Smooth muscle cell (in vitro differentiated cells): ENCODE data around the gene JUN. TPM values are rescaled to one million over a fixed set of nuclear protein-coding genes. Genes with fewer than 3 reads are reported as not detected.

Source experiments
- DNase-seq: peaks from one replicate; lab custom pipeline; 2025; ENCODE audit not compliant: unreplicated experiment; lab: John Stamatoyannopoulos, UW
- H2AFZ ChIP-seq: fragments of 200-600 bp; sonication (generic); 2 replicates; pipeline ENCODE4 v1.6.0; 2016; ENCODE audit warnings: antibody characterized with exemption, low read depth, mild to moderate bottlenecking
- H3F3A ChIP-seq: fragments of 200-600 bp; sonication (generic); 2 replicates; pipeline ENCODE4 v1.6.0; 2017; ENCODE audit warnings: antibody characterized with exemption, low read depth
- H3K27ac ChIP-seq: fragments of 200-600 bp; sonication (generic); 2 replicates; pipeline ENCODE4 v1.5.1; 2016; ENCODE audit warnings: low read depth, mild to moderate bottlenecking
- H3K27me3 ChIP-seq: fragments of 200-600 bp; sonication (generic); 2 replicates; pipeline ENCODE4 v1.6.1; 2016; ENCODE audit warnings: low read depth, mild to moderate bottlenecking
- H3K36me3 ChIP-seq: fragments of 200-600 bp; sonication (generic); 2 replicates; pipeline ENCODE4 v1.5.1; 2016; ENCODE audit warnings: low read depth
- H3K4me1 ChIP-seq: fragments of 200-600 bp; sonication (generic); 2 replicates; pipeline ENCODE4 v1.5.1; 2016; ENCODE audit warnings: low read depth
- H3K4me2 ChIP-seq: fragments of 200-600 bp; sonication (generic); 2 replicates; pipeline ENCODE4 v1.6.0; 2016; ENCODE audit warnings: mild to moderate bottlenecking
- H3K4me3 ChIP-seq: fragments of 200-600 bp; sonication (generic); 2 replicates; pipeline ENCODE4 v1.5.1; 2016; ENCODE audit warnings: mild to moderate bottlenecking
- H3K79me2 ChIP-seq: fragments of 200-600 bp; sonication (generic); 2 replicates; pipeline ENCODE4 v1.6.0; 2016; ENCODE audit warnings: low read depth, mild to moderate bottlenecking
- H3K9ac ChIP-seq: fragments of 200-600 bp; sonication (generic); 2 replicates; pipeline ENCODE4 v1.6.0; 2016; ENCODE audit warnings: low read depth
- H3K9me3 ChIP-seq: fragments of 200-600 bp; sonication (generic); replicated peaks from 2 replicates; pipeline ENCODE4 v1.5.1; 2016; ENCODE audit warnings: low read depth
- H4K20me1 ChIP-seq: fragments of 200-600 bp; sonication (generic); 2 replicates; pipeline ENCODE4 v1.6.0; 2016; ENCODE audit warnings: low read depth
- WGBS: methylation state at CpG from one replicate; pipeline ENCODE4 v1.1.7; 2016; ENCODE audit warnings: low lambda C conversion rate; 5-methylcytosine and 5-hydroxymethylcytosine counted together
- polyA plus RNA-seq: library from polyadenylated mRNA; unstranded; fragments of >200 nt; fragmentation: Nextera tagmentation; extraction: Ambion mirVana; gene quantifications from 2 replicates; pipeline ENCODE4 v1.2.1, GENCODE V29; 2016
- total RNA-seq: library from RNA; depleted of rRNA; stranded (reverse); fragments of >200 nt; gene quantifications from 2 replicates; pipeline ENCODE4 v1.2.3, GENCODE V29; 2014
- TF ChIP-seq, protein P1 (sequence below): fragments of 200-600 bp; sonication (generic); IDR thresholded peaks from 2 replicates; pipeline ENCODE4 v1.5.1; 2017; ENCODE audit warnings: borderline replicate concordance, mild to moderate bottlenecking, antibody characterized with exemption; ENCODE audit not compliant: insufficient read depth, poor library complexity, severe bottlenecking

The JUN gene
- total and polyA plus RNA-seq, 2 experiments from 2014 or later = 200 to 286 TPM

DNA sequence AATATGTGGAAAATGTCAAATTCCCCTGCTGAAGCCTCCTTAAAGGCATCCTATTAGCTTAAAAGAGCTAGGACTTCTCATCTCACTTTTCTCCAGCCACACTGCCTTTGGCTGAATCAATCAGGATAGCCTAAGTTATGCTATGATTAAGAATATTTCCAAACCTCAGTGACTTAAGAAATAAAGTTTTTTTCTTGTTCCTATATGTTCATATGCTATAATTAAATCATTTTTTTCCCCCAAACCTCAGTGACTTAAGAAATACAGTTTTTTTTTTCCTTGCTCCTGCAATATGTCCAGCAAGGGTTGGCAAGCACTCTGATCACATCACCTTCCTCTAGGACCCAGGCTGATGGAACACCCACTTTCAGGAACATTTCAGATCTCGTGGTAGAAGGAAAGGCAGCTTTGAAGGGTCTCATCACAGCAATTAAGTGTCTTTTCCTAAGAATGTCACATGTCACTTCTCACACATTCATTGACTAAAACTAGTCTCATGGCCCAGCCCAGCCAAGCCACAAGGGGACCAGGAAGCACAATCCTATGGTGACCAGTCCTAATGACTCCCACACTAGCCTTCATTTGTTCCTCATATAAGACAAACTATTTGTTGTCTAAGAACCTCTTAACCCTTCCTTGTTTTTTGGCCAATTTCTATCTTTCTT lies 6.3 kb upstream of the JUN start:
- Histone ChIP-seq H3K4me2 (no peak overlapping the region), H3K4me1 (no peaks in the 10 kb centered on the region), H3K4me3 (no peak overlapping the region), H3K36me3 (no peaks in the 10 kb centered on the region), H3K27me3 (no peaks in the 10 kb centered on the region), H2AFZ (no peak overlapping the region), H3K79me2 (no peaks in the 10 kb centered on the region), H3K9me3 (no peaks in the 10 kb centered on the region), H3K9ac (no peak overlapping the region), H4K20me1 (no peaks in the 10 kb centered on the region), H3K27ac (no peak overlapping the region), H3F3A (peaks cover 14% of the 10 kb centered on the region)
- 82% methylated on average over 1 of the region's 1 CpG for WGBS
- TF ChIP-seq, protein P1, sequence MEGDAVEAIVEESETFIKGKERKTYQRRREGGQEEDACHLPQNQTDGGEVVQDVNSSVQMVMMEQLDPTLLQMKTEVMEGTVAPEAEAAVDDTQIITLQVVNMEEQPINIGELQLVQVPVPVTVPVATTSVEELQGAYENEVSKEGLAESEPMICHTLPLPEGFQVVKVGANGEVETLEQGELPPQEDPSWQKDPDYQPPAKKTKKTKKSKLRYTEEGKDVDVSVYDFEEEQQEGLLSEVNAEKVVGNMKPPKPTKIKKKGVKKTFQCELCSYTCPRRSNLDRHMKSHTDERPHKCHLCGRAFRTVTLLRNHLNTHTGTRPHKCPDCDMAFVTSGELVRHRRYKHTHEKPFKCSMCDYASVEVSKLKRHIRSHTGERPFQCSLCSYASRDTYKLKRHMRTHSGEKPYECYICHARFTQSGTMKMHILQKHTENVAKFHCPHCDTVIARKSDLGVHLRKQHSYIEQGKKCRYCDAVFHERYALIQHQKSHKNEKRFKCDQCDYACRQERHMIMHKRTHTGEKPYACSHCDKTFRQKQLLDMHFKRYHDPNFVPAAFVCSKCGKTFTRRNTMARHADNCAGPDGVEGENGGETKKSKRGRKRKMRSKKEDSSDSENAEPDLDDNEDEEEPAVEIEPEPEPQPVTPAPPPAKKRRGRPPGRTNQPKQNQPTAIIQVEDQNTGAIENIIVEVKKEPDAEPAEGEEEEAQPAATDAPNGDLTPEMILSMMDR = no peak
- no peak for DNase-seq

DNA sequence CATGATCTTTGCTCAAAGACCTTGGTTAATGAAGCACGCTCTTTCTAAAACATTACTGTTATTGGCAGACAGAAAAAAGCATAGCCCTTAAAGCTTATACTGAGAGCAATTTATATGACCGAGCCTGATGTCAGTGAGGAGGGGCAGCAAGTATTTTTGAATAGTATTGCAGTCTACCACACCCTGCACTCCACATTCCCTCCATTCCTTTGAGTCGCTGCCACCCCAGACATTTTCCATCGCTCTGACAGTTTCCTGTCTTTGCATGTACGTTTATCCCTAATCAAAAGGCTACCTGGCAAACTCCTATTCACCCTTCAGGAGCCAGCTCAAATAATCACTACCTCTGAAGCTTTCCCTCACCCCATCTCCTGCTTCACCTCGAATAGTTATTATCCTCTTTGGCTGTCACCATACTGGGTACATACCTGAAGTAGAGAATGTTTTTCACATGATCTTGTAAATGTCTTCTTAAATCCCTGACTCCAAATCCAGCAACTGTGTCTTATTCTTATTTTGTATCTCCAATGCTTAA lies 5.5 kb upstream of the JUN start:
- H2AFZ ChIP-seq = no peak overlapping the region
- no peaks in the 10 kb centered on the region for H3K9me3 ChIP-seq
- TF ChIP-seq, protein P1 = no peak
- H3K27me3 ChIP-seq = no peaks in the 10 kb centered on the region
- H3K4me3 ChIP-seq = no peak overlapping the region
- 64% methylated on average over 6 of the region's 6 CpGs for WGBS
- H3K4me2 ChIP-seq = no peak overlapping the region
- no peak overlapping the region for H3K9ac ChIP-seq
- H3K4me1 ChIP-seq = no peaks in the 10 kb centered on the region
- no peak for DNase-seq
- no peaks in the 10 kb centered on the region for H3K36me3 ChIP-seq
- no peaks in the 10 kb centered on the region for H4K20me1 ChIP-seq
- H3K27ac ChIP-seq = no peak overlapping the region
- no peaks in the 10 kb centered on the region for H3K79me2 ChIP-seq
- peaks cover 14% of the 10 kb centered on the region for H3F3A ChIP-seq

DNA sequence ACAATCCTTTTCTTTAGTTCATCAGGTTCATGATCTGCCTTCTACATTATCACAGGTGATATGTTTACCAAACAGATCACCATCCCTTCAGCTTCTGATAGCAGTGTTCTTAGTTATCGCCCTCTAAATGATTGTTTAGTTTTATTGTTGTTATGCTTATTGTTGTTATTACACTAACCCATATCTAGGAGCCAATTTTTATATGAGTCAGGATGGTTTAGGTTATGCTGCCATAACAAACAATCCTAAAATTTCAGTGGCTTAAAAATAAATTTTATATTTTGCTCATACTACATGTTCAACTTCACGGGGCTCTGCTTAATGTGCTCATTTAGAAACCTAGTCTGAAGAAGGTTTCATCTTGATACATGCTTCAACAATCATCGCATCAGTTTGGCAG lies 4.4 kb upstream of the JUN start:
- Histone ChIP-seq H3K36me3 (no peaks in the 10 kb centered on the region), H3K9ac (no peak overlapping the region), H3K4me2 (no peak overlapping the region), H3K9me3 (no peaks in the 10 kb centered on the region), H3K4me1 (no peaks in the 10 kb centered on the region), H3K79me2 (peaks cover 4% of the 10 kb centered on the region), H3K27ac (no peak overlapping the region), H3K4me3 (no peak overlapping the region), H4K20me1 (peaks cover 5% of the 10 kb centered on the region), H2AFZ (no peak overlapping the region), H3F3A (peaks cover 15% of the 10 kb centered on the region), H3K27me3 (no peaks in the 10 kb centered on the region)
- DNase-seq = no peak
- TF ChIP-seq, protein P1 = no peak
- 98% methylated on average over 3 of the region's 3 CpGs for WGBS

DNA sequence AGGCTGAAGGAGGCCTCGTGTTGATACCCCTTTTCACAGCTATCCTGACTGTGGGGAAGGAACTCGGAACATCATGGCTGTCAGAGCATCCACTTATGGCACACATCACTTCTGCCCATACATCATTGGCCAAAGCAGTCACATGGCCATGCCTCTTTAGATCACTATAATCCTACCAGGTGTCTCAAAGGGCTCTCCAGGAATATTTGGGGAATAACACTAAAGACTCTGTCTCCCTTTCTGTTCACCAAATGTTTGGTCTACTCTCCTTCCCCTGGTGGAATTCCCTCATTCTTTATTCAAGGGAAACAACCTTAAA lies 3.0 kb upstream of the JUN start:
- WGBS = 88% methylated on average over 2 of the region's 2 CpGs
- no peak overlapping the region for H2AFZ ChIP-seq
- H3K27ac ChIP-seq = no peak overlapping the region

More for the DNA sequence above, 3.0 kb upstream of the JUN start:
- Histone ChIP-seq H3K4me3 (no peak overlapping the region), H3K79me2 (peaks cover 18% of the 10 kb centered on the region), H4K20me1 (peaks cover 19% of the 10 kb centered on the region), H3K27me3 (no peaks in the 10 kb centered on the region), H3F3A (peaks cover 24% of the 10 kb centered on the region), H3K4me2 (no peak overlapping the region), H3K9ac (no peak overlapping the region), H3K36me3 (no peaks in the 10 kb centered on the region), H3K9me3 (no peaks in the 10 kb centered on the region), H3K4me1 (no peaks in the 10 kb centered on the region)
- DNase-seq = no peak
- TF ChIP-seq, protein P1 = no peak
